GM03348 (cell line): ENCODE measurements around the gene CMTM3.
"Not testable (repeated sequence)": the region's sequence is repeated elsewhere in the genome, so short reads cannot be mapped to it uniquely, and the experiment has no call there.

Experiments
- DNase-seq: peaks from one replicate; pipeline ENCODE4 v3.0.0; 2012; ENCODE audit warnings: low spot score

CMTM3 gene

DNA sequence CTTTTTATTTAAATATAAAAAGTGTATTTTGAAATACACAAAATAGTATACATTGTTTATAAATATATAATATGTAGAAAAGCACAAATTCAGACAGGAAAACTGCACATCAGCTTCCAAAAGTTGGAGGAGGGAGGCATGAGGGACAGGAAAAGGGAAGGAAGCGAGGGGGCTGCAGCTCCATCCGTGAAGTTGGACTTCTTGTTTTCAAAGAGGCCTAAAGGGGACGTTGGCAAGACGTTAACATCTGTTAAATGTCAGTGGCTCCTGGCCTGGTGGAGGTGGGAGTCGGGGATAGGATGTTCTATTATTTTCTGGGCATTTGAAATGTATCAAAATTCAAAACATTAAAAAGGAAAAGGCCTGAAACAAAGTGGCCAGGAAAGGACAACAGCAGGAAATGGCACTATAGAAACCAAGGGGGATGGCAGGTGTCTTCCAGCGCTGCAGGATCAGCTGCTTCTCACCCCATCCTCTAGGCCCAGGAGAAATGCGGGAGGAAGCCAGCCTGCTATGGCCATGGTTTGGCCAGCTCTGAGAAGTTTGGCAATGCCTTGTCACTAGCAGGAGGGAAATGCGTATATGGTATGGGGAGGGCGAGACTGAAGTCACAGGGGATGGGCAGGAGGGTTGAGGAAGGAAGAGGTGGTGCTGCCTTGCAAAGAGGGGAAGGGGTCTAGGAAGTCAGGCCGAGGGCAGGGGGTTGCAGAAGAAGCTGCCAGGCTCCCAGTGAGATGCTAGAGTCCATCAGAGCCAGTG, 18.8 kb upstream of the CMTM3 start:
- no peak for DNase-seq

DNA sequence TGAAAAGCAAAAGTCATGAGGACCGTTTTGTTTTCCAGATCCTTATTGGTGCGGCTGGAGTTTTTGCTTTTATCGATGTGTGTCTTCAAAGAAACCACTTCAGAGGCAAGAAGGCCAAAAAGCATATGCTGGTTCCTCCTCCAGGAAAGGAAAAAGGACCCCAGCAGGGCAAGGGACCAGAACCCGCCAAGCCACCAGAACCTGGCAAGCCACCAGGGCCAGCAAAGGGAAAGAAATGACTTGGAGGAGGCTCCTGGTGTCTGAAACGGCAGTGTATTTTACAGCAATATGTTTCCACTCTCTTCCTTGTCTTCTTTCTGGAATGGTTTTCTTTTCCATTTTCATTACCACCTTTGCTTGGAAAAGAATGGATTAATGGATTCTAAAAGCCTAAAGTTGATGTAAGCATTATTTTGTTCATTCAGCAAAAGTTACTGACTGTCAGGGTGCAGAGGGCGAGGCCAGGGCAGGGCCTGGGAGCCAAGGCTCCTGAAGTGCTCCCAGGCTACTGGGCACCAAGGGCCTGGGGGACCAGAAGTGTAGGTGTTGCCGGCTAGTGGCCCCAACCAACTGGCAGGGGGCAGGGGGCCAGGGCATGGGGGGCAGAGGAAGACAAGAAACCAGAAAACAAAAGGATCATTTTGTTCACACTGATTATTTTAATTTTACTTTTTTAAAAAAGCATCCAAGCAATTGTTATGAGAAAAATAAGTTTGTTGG, 16.5 kb upstream of the CMTM3 start:
- DNase-seq: no peak

DNA sequence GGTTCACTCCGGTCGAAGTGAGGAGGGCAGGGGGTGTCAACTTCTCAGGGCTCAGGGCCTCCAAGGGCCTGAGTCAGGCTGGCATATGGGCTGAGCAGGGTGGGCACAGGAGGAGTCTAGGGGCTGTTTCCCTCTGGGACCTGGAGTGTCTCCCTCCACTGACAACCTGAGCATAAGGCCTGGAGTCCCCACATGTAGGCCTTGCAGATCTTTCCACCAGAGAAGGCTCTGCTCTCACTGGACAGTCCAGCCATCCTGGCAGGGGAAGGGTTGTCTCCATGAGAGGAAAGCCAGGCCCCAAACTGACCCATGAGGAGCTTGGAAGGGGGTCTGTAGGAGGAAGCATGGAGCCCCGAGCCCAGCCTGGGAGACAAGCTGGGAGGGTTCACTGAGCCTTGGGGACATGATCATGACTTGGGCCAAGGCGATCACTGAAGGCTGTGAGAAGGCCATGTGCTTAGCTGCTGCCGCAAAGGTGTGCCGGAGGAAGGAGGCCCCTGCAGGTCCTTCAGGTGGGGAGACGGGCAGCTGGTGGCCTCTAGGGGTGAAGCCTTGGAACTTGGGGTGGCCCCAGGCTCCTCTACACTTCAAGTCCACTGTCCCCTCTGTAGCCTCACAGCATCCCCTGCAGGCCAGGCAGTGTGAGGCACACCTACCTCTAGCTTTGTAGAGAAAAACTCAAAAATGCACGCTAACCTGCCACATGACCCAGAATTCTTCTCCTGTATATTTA, 15.4 kb upstream of the CMTM3 start:
- peak; percentile 27 for DNase-seq

DNA sequence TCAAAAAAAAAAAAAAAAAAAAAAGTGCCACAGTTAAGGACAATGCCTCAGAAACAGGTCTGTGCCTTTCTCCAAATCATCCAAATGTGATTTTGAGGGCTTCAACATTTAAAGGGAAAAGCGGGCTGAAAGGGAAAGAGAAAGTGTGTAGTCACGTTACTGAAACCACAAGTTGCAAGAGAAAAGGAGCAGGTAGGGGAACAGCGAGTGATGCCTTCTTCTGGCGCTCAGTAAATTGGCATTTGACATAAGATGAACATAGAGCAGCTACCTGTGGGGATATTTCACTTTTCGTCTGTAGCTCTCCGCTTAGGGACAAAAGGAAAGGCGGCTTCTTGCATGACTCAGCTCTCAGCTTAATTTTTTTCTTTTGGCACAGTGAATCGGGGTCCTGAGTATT, 14.2 kb upstream of the CMTM3 start:
- no peak for DNase-seq

DNA sequence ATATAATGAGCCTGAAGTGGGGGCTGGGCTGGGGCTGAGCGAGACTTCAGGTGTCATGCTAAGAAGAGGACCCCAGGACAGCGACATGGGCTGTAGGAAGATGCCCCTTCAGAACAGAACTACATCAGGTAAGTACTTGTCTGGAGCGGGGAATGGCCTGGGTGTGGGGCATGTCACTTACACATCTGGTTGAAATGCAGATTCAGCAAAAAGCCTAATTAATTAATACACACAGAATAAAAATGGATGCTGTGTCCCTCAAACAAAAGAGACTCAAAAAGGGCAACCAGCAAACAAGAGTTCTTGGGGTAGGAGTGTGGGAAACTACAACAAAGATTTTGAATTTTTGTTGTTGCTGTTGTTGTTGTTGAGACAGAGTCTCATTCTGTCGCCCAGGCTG, 13.5 kb upstream of the CMTM3 start:
- DNase-seq: no peak

DNA sequence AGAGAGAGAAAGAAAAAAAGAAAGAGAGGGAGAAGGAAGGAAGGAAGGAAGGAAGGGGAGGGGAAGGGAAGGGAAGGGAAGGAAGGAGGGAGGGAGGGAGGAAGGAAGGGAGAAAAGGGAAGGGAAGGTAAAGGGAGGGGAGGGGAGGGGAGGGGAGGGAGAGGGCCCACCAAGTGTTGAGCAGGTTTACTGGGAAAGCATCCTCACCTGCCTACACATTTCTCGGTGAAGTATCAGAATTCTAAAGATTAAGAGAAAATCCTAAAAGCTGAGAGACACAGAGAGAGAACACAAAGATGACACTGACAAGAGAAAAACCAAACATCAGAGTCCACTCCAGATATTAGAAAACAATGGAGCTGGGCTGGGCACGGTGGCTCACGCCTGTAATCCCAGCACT, 12.3 kb upstream of the CMTM3 start:
- no peak for DNase-seq

DNA sequence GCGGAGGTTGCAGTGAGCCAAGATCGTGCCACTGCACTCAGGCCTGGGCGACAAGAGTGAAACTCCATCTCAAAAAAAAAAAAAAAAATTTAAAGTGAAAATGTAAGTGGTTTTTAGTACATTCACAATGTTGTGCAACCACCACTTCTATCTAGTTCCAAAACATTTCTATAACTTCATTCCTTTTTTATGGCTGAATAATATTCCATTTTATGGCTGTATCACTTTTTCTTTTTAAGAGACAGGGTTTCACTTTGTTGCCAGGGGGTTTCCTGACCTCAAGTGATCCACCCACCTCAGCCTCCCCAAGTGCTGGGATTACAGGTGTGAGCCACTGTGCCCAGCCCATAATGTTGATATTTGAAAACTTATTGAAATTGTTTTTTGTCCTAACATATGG, 11.7 kb upstream of the CMTM3 start:
- no peak for DNase-seq

DNA sequence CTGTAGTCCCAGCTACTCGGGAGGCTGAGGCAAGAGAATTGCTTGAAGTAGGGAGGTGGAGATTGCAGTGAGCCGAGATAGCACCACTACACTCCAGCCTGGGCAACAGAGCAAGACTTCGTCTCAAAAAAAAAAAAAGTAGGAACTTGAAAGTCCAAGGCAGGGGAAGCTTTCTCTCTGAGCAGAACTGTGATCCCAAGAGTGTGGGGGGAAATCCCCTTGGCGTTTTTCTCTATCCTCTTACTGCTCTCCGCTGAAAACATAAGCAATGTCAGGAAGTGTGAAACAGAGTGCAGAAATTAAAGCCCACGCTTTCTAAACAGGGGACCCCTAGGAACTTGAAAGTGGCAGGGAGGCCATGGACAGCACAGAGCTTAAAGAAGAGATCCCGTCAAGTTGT, 9.8 kb upstream of the CMTM3 start:
- DNase-seq: no peak

DNA sequence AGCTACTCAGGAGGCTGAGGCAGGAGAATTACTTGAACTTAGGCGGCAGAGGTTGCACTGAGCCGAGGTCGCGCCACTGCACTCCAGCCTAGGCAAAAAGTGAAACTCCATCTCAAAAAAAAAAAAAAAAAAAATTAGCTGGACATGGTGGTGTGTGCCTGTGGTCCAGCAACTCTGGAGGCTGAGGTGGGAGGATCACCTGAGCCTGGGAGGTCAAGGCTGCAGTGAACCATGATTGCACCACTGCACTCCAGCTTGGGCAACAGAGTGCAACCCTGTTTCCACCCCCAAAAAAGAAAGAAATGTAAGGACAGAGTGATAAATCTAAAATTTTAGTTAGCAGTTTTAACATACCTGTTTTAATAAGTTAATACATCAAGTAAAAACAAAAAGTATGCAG, 7.9 kb upstream of the CMTM3 start:
- not testable (repeated sequence) for DNase-seq

DNA sequence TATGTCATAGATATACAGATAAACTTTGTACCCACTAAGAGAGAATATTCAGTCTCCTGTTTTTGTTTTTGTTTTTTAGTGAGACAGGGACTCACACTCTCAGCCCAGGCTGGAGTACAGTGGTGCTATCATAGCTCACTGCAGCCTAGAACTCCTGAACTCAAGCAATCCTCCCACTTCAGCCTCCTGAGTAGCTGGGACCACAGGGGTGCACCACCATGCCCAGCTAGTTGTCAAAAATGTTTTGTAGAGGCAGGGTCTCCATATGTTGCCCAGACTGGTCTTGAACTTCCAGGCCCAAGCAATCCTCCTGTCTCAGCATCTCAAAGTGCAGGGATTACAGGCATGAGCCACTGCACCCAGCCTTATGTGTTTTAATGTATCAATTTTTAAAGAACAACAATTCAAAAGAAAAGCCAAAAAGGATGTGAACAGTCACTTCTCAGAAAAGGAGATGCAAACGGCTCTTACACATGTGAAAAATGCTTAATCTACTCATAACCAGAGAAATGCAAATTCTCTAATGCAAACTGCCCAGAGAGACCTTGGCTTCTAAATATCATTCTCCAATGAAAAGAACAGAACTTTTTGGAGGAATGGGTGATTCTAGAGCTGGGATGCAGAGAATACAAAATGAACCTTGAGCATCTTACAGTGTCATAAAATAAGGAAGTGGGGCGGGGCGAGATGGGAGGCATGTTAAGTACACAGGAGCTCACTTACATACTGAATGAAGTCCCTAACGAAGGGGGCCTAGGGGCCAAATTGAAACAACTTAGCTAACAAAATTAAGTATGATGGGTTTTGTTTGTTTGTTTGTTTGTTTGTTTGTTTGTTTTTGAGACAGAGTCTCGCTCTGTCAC, 7.3 kb upstream of the CMTM3 start:
- DNase-seq: no peak

DNA sequence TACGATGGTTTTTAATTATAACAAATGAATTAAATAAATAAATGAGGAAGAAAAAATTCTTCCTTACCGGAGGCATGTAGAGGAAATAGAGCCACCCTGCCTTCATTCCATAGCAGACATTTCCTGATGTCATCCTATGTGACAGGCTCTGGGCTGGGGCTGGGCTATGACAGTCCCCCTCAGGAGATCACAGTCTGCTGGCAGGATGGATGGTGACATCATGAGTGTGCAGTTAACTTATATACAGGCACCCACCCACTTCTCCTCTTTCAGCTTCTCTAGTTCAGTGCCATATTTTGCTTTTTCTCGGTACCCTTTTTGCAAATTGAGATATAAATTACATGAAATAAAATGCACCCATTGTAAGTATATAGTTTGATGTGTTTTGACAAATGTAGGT, 6.4 kb upstream of the CMTM3 start:
- no peak for DNase-seq

DNA sequence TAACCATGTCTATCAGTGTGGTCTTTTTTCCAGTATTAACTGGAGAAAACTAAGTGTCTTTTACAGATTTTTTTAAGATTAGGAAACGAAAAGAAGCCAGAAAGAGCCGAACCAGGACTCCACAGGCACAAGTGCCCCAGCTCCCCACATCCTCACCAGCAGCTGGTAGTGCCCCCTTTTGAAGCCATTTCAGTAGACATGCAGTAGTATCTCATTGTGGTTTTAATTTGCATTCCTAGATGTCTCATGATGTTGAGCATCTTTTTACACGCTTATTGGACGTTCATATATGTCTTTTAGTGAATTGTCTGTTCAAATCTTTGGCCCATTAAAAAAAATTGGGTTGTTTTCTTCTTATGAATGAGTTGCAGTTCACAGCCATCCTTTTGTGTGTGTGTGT, 4.8 kb upstream of the CMTM3 start:
- no peak for DNase-seq

DNA sequence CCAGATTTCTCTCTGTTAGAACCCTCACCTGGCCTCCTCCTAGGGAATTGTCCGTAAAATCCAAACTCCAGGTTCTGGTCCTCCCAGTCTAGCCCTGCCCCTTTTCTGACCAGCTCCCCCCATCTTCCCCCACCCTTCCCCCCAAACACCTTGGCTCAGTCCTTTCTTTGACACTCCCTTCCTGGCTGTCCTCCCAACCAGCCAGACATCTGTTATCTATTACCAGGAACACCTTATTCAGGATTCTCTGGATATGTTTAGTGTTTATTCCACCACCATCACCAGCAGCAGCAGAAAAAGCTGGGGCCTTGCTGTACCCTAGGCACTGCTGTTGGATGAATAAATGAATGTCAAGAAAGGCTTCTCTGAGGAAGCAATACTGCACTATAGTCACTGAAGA, 4.0 kb upstream of the CMTM3 start:
- DNase-seq: no peak

DNA sequence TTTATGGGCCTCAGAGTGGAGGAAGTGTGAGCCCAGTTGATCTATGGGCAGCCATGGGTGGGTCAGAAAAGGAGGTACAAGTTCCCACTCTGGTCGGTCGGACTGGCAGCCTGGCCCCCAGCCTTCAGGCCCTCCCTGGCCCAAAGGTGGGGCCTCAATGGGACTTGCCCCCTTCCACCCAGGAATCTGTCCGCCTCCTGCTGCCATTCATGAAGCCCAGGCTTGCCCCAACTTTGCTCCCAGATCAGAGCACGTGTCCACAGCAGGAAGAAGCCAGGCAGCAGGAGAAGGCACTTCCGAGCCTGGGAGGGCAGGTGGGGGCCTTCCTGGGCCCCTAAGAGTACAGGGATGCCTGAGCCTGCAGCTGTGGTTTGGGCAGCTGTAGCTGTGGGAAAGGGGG, 3.0 kb upstream of the CMTM3 start:
- DNase-seq: no peak

DNA sequence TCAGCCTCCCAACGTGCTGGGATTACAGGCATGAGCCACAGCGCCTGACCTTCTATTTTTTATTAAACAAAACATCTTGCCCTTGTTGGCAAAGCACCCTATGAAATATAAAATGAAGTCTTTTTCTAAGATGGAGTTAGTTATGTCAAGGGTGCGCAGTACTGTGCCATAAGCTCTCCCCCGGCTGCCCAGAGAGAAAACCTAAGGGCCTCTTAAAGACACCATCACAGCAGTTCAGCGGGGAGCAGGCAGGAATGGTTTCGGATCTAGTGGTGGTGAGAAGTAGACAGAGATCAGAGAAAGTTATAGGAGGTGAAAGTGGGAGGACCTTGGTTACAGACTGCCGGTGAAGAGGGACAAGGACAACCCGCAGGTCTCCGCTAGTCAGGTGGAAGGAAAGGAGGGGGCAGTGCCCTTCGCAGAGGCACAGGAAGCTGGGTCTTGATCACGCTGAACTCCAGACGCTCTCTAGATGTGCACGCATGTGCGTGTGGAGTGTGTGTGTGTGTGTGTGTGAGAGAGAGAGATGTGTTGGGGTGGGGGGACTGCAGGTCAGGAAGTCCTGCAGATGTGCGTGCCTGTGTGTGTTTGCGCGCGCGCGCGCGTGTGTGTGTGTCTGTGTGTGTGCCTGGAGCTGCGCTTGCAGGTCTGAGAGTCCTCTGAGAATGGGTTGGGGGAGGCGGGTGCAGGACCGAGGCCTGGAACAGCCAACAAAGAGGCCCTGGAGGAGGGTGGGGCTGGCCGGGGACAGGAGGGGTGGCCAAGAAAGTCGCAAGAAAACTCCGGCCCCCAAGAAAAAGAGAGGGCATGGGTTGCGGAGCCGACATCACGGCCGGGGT, 748 bp upstream of the CMTM3 start:
- DNase-seq: peak; percentile 80

DNA sequence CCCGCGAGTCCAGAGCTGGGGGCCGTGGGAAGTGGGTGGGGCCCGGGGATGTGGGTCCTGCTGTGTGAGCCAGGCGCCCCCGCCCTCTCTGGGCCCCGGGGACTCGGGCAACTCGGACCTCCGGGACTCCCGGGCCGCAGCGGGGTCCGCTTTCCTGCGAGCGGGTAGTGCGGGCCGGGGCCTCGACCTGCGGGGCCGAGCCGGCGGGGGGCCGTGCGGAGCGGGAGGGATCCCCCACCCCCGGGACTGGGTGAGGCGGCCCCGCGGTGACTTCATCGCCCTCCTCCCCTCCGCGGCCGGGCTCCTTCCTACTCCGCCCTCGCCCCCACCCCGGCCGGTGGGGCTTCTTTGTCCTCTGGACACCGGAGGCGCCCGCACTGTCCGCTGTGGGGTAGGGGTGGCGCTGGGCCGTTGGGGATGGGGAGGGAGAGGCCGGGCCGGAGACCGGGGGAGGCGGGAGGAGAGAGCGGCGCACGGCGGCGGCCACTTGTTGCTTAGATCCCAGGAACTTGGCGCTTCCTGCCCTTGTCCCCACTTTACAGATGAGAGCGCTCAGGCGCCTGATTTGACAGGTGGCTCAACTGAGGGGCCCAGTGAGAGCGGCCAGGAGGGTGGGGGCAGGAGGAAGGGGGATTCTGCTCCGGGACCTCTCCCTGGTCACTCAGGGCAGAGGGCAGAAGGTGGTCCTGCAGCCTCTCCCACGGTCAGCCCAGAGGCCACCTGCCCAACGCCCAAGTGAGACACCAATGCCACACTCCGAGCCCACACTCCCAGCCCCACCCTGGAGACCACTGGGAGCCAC, 874 bp downstream of the CMTM3 start:
- DNase-seq: peak; percentile 87

DNA sequence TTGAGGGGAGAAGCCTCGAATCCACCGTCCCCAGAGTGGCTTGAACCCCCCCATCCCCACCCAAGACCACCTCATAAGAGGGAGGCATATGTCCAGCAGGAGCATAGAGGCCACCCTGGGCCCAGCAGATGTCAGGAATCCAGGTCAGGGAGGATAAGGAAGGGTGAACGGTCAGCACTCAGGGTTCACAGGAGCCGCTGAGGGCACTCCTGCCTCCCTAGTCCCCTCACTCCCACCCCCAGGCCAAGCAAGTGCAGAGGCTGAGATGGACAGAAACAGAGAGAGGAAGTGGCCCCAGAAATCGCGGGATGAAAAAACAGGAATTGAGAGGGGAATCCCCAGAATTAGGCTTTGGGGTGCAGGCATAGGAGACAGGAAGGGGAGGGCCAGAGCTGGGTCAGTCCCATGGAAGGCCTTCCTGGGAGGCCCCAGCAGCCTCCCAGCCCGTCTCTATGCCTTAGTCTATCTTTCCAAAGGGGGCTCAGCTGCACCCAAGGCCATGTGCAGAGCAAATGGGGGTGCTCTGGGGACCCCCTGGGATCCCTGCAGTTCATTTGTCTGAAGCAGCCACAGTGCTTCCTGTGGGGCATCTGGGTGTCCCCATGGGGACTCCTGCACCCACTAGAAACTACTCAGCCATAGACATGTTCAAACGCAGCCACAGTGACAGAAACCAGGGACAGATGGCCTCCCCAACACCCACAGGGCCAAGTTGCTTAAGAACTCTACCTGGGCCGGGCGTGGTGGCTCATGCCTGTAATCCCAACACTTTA, 1.7 kb downstream of the CMTM3 start:
- peak; percentile 24 for DNase-seq

DNA sequence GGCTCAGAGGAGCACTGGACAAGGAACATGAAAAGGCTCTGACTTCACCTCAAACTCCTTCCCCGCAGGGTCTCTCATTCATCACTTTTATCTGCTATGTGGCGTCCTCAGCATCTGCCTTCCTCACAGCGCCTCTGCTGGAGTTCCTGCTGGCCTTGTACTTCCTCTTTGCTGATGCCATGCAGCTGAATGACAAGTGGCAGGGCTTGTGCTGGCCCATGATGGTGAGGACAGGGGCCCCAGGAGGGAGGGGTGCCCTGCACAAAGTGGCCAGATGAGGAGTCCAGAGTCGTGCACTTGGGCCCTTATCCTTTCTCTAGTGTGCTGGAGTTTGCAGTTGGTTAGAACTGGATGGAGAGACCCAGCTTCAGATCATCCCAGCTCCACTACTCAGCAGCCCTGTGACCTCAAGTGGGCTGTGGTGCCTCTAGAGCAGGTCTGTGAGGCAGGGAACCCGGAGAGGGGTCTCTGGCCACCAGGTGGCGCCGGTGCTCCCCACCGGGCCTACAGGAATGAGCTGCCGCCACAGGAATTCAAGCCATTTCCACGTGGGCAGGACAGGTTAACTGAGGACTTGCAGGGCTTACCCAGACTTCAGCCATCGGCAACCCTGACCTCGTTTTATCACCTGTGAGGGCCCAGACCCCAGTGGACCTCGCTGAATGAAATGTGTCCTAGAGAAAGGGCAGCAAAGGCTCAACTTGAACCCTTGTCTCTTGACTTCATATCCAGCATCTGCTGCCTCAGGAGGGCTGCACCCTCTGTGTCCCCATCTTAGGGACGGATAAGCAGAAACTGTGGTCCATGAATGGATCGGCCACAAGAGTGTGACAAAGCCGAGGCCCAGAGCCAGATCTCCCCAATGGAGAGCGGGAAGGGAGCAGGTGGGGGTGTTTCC, 4.0 kb downstream of the CMTM3 start:
- DNase-seq: peak; percentile 95

DNA sequence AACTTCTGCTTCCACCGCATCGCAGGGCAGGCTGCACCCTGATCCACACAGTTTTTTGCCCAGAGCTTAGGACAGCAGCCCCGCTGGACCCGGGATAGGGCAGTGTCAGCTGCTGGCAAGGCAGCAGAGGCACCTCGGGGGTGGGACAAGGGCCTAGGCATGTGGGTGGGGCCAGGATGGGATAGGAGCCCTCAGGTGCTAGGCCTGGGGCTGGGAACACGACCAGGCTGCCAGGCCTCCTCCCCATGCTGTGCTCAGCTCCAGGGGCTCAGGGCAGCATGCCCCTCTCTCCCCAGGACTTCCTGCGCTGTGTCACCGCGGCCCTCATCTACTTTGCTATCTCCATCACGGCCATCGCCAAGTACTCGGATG, 4.6 kb downstream of the CMTM3 start:
- DNase-seq: no peak
